Astrocyte of the spinal cord (primary cell): Measurements from ENCODE around the gene AGRP.

Experiments used
- DNase-seq: peaks from one replicate; pipeline ENCODE4 v3.0.0; 2011; ENCODE audit warnings: low read depth, low spot score
- H3K4me3 ChIP-seq: 2 replicates; pipeline ENCODE4 v1.5.1; 2011; ENCODE audit warnings: low read depth, mild to moderate bottlenecking, low read length, moderate library complexity
- CTCF ChIP-seq: IDR thresholded peaks from 2 replicates; pipeline ENCODE4 v1.5.1; 2012; ENCODE audit warnings: low read depth, mild to moderate bottlenecking, low read length, inconsistent platforms
- in situ Hi-C: cut with HindIII; loops from 2 replicates; pipeline ENCODE4 v1.10.0; 2017; ENCODE audit warnings: low sequenced_read_pairs

AGRP gene

GRCh38 chr16:67442581-67443255, 40.6 kb downstream of the AGRP start:
- DNase-seq: no peak
- in situ Hi-C loops: no loop called here
- no peak overlapping the region for H3K4me3 ChIP-seq
- TF ChIP-seq CTCF: no peak

- DNase-seq: no peak
- TF ChIP-seq CTCF: no peak
- no peak overlapping the region for H3K4me3 ChIP-seq
- in situ Hi-C loops: no loop called here
Measured at GRCh38 chr16:67441907-67442306, 41.4 kb downstream of the AGRP start.

- H3K4me3 ChIP-seq: no peak overlapping the region
- TF ChIP-seq CTCF: no peak
- in situ Hi-C loops: no loop called here
- no peak for DNase-seq
Measured at GRCh38 chr16:67441271-67441753, 42.0 kb downstream of the AGRP start.

- in situ Hi-C loops: no loop called here
- H3K4me3 ChIP-seq: no peak overlapping the region
- DNase-seq: no peak
Measured at GRCh38 chr16:67438824-67439393, 44.4 kb downstream of the AGRP start.

GRCh38 chr16:67438098-67438791, 45.1 kb downstream of the AGRP start:
- H3K4me3 ChIP-seq: no peak overlapping the region
- in situ Hi-C loops: no loop called here
- no peak for TF ChIP-seq CTCF
- no peak for DNase-seq

More at GRCh38 chr16:67438824-67439393, 44.4 kb downstream of the AGRP start:
- TF ChIP-seq CTCF: no peak

GRCh38 chr16:67437513-67437912, 45.8 kb downstream of the AGRP start:
- no peak for DNase-seq
- no peak for TF ChIP-seq CTCF
- no peak overlapping the region for H3K4me3 ChIP-seq
- in situ Hi-C loops: no loop called here
